Cardiac muscle cell (in vitro differentiated cells and primary cell): Measurements from ENCODE around the gene RABGGTA. TPM values are rescaled to one million over a fixed set of nuclear protein-coding genes. Genes with fewer than 3 reads are reported as not detected.

Source experiments
- DNase-seq, 2 donors: peaks; one replicate each; pipeline versions ENCODE4 v3.0.0 to v3.0.0-alpha.2; 2010 to 2017; ENCODE audit warnings: low read depth in 1 of 2, low spot score in 1 of 2
- H3K27ac ChIP-seq: fragments of 200-600 bp; sonication (generic); 2 replicates; pipeline ENCODE4 v1.5.1; 2016
- H3K27me3 ChIP-seq: fragments of 200-600 bp; sonication (generic); 2 replicates; pipeline ENCODE4 v1.6.0; 2016; ENCODE audit warnings: control low read depth
- H3K36me3 ChIP-seq: fragments of 200-600 bp; sonication (generic); 2 replicates; pipeline ENCODE4 v1.5.1; 2016; ENCODE audit warnings: control low read depth
- H3K4me1 ChIP-seq: fragments of 200-600 bp; sonication (generic); 2 replicates; pipeline ENCODE4 v1.8.1; 2017; ENCODE audit warnings: low read depth, mild to moderate bottlenecking, mixed run types
- H3K4me3 ChIP-seq: fragments of 200-600 bp; sonication (generic); 2 replicates; pipeline ENCODE4 v1.5.1; 2016; ENCODE audit warnings: mild to moderate bottlenecking
- H3K9me3 ChIP-seq: fragments of 200-600 bp; sonication (generic); 2 replicates; pipeline ENCODE4 v1.5.1; 2017; ENCODE audit warnings: low read depth, mild to moderate bottlenecking, control low read depth
- polyA plus RNA-seq: library from polyadenylated mRNA; unstranded; fragments of >200 nt; fragmentation: Nextera tagmentation; extraction: Ambion mirVana; gene quantifications from 2 replicates; pipeline ENCODE4 v1.2.1, GENCODE V29; 2016
- total RNA-seq: library from RNA; depleted of rRNA; stranded (reverse); fragments of >200 nt; gene quantifications from 2 replicates; pipeline ENCODE4 v1.2.3, GENCODE V29; 2016
- TF ChIP-seq, protein P1 (sequence below): IDR thresholded peaks from 2 replicates; pipeline ENCODE4 v1.5.1; 2012; ENCODE audit warnings: low read depth, mild to moderate bottlenecking, low read length

RABGGTA gene
- total RNA-seq: 39.6 and 43.5 TPM in 2 replicates
- polyA plus RNA-seq: 43.7 and 45.2 TPM in 2 replicates

DNA sequence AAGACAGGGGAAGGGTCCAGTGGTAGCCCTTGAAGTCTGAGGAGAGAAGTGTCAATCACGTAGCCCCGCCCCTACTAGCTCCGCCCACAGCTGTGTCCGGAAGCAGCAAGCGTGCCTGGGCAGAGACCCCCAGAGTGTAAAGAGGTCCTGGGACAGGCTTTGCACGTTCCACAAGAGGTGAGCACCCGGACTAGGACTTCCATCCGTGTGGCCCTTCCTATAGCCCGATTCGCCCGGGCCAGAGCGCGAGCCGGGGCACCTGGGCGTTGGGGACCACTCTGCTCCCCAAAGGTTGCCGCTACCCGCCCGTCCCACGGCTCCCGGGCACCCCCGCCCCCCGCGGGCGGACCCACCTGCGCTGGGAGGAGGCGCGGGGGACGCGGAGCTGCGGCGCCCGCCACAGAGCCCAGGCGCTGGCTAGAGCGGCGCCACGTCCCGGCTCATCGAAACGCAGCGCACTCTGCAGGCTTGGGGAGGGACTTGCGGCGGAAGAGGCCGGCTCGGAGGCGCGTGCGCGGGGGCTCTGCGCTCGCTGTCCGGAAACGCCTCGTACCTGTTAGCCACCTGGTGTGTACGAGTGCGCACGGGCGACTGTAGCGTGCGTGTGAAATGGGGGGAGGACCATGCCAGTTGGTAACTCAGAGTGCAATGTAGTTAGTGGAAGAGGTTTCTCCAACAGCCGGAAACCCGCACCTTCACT is at the start of gene RABGGTA:
TSS of gene RABGGTA (minus strand) at position 464 of the 700 bp plus-strand sequence. CDS start 482 bp downstream, outside the sequence.
- H3K4me1 ChIP-seq: no peaks in the 10 kb centered on the region
- H3K27ac ChIP-seq: peak within 1 kb of the TSS; percentile 93
- H3K4me3 ChIP-seq: peak within 1 kb of the TSS; percentile 77
- no peaks in the 10 kb centered on the region for H3K36me3 ChIP-seq
- TF ChIP-seq, protein P1, sequence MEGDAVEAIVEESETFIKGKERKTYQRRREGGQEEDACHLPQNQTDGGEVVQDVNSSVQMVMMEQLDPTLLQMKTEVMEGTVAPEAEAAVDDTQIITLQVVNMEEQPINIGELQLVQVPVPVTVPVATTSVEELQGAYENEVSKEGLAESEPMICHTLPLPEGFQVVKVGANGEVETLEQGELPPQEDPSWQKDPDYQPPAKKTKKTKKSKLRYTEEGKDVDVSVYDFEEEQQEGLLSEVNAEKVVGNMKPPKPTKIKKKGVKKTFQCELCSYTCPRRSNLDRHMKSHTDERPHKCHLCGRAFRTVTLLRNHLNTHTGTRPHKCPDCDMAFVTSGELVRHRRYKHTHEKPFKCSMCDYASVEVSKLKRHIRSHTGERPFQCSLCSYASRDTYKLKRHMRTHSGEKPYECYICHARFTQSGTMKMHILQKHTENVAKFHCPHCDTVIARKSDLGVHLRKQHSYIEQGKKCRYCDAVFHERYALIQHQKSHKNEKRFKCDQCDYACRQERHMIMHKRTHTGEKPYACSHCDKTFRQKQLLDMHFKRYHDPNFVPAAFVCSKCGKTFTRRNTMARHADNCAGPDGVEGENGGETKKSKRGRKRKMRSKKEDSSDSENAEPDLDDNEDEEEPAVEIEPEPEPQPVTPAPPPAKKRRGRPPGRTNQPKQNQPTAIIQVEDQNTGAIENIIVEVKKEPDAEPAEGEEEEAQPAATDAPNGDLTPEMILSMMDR: peak; percentile 67
- no peaks in the 10 kb centered on the region for H3K27me3 ChIP-seq
- peak; percentile 92 to 94 for DNase-seq
- H3K9me3 ChIP-seq: no peaks in the 10 kb centered on the region

GRCh38 chr14:24317141-24317928 is 45.9 kb upstream of the RABGGTA start:
- TF ChIP-seq, protein P1: no peak
- Histone ChIP-seq H3K27me3 (no peaks in the 10 kb centered on the region), H3K4me3 (no peak overlapping the region), H3K36me3 (no peaks in the 10 kb centered on the region), H3K4me1 (peaks cover 7% of the 10 kb centered on the region), H3K27ac (no peak overlapping the region), H3K9me3 (no peaks in the 10 kb centered on the region)
- DNase-seq: peak in 1 of 2 donors; percentile 25

DNA sequence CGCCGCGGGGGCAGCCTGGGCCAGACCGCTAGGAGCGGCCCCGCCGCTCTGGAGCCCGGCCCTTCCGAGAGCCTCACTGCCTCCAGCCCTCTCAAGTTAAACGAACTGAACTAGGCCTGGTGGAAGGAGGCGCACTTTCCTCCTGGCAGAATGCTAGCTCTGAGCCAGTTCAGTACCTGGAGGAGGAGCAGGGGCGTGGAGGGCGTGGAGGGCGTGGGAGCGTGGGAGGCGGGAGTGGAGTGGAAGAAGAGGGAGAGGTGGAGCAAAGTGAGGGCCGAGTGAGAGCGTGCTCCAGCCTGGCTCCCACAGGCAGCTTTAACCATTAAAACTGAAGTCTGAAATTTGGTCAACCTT is 45.2 kb upstream of the RABGGTA start:
- Histone ChIP-seq H3K27ac (no peak overlapping the region), H3K36me3 (no peaks in the 10 kb centered on the region), H3K4me1 (peaks cover 2% of the 10 kb centered on the region), H3K4me3 (no peak overlapping the region), H3K27me3 (no peaks in the 10 kb centered on the region), H3K9me3 (no peaks in the 10 kb centered on the region)
- TF ChIP-seq, protein P1: no peak
- no peak for DNase-seq

GRCh38 chr14:24315807-24316596 is 44.6 kb upstream of the RABGGTA start:
- H3K36me3 ChIP-seq: no peaks in the 10 kb centered on the region
- TF ChIP-seq, protein P1: peak; percentile 13
- no peaks in the 10 kb centered on the region for H3K4me1 ChIP-seq
- H3K9me3 ChIP-seq: no peaks in the 10 kb centered on the region
- H3K4me3 ChIP-seq: no peak overlapping the region
- H3K27me3 ChIP-seq: no peaks in the 10 kb centered on the region
- peak in 1 of 2 donors; percentile 54 for DNase-seq
- H3K27ac ChIP-seq: no peak overlapping the region

GRCh38 chr14:24315243-24315806 is 43.9 kb upstream of the RABGGTA start:
- Histone ChIP-seq H3K4me3 (no peak overlapping the region), H3K27me3 (no peaks in the 10 kb centered on the region), H3K27ac (no peak overlapping the region), H3K36me3 (no peaks in the 10 kb centered on the region), H3K9me3 (no peaks in the 10 kb centered on the region), H3K4me1 (no peaks in the 10 kb centered on the region)
- no peak for DNase-seq
- TF ChIP-seq, protein P1: no peak
